ENCODE results near the gene DCN.

DCN gene

DNA sequence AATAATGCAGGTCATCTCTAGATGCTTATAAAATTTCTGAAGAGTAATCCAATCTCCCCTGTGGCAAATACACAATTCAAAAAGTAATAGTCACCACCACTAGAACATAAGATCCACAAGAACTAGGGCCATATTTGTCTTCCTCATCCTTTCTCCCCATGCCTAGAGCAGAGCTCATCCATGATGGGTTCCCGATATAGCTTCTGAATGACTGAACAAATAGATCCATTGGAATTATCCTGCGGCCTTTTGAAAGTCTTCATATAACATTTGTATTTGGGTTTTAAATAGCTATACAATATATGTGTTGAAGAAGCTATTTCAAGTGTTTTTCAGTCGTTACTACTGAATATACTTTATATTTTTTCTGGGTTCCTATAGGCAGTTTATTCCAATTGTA is 5.7 kb downstream of the DCN start:
- H3K27me3 Mint-ChIP-seq = no peaks in the 10 kb centered on the region
- DNase-seq (no peak), ATAC-seq (no peak)
- H3K9me3 Mint-ChIP-seq = no peaks in the 10 kb centered on the region
- no peak overlapping the region for H3K27ac Mint-ChIP-seq
- H3K4me3 Mint-ChIP-seq = no peak overlapping the region
- no peaks in the 10 kb centered on the region for H3K4me1 Mint-ChIP-seq

- no peak for DNase-seq
- ATAC-seq = no peak
- no peaks in the 10 kb centered on the region for H3K27me3 Mint-ChIP-seq
- no peak overlapping the region for H3K27ac Mint-ChIP-seq
- H3K9me3 Mint-ChIP-seq = no peaks in the 10 kb centered on the region
- H3K4me1 Mint-ChIP-seq = no peaks in the 10 kb centered on the region
- no peak overlapping the region for H3K4me3 Mint-ChIP-seq
These were observed 6.3 kb downstream of the DCN start for GRCh38 chr12:91176358-91176757.

GRCh38 chr12:91173124-91173523 is 9.5 kb downstream of the DCN start:
- no peak overlapping the region for H3K4me3 Mint-ChIP-seq
- H3K4me1 Mint-ChIP-seq = no peaks in the 10 kb centered on the region
- DNase-seq (no peak), ATAC-seq (no peak)
- peaks cover 4% of the 10 kb centered on the region for H3K27me3 Mint-ChIP-seq
- H3K27ac Mint-ChIP-seq = no peak overlapping the region
- no peaks in the 10 kb centered on the region for H3K9me3 Mint-ChIP-seq

DNA sequence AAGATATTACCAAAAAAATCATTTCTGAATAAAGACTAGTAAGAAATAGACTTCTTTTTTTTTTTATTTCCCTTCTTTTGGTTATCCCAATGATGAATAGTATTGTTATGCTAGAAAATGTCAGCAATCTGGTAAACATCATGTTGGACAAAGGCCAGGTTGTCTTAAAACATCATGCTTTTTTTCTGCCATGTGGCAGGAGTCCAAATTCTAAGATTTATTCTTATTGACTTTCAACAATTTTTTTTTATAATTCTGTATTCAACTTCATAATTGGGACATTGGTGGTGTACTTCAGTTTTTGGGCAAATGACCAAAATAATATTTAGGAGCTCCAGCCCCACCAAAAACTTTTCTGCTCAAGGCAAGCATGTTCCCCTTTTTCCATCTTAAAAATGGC is 10.5 kb downstream of the DCN start:
- Mint-ChIP-seq H3K27ac (no peak overlapping the region), H3K4me1 (no peaks in the 10 kb centered on the region), H3K9me3 (no peaks in the 10 kb centered on the region), H3K4me3 (no peak overlapping the region), H3K27me3 (peaks cover 7% of the 10 kb centered on the region)
- ATAC-seq (no peak), DNase-seq (no peak)

DNA sequence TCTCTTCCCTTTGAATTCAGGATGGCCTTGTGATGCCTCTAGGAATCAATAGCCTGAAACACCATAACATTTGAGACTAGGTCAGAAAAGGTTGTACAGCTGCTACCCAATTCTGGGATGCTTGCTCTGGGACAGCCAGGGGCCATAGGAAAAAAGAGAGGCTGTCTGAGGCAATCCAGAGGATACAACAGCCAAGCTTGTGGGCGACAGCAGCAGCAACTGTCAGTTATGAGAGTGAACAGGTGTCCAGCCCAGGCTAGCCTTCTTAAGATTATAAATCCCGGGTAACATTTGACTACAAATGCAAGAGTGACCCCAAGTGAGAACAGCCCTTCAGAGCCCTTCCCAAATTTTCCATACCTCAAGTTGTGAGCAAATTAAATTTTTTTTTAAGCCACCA is 11.1 kb downstream of the DCN start:
- ATAC-seq (no peak), DNase-seq (no peak)
- Mint-ChIP-seq H3K4me1 (no peaks in the 10 kb centered on the region), H3K9me3 (no peaks in the 10 kb centered on the region), H3K27me3 (peaks cover 7% of the 10 kb centered on the region), H3K4me3 (no peak overlapping the region), H3K27ac (no peak overlapping the region)

GRCh38 chr12:91163116-91163515 is 19.5 kb downstream of the DCN start:
- Mint-ChIP-seq H3K4me3 (no peak overlapping the region), H3K4me1 (no peaks in the 10 kb centered on the region), H3K27ac (no peak overlapping the region), H3K9me3 (no peaks in the 10 kb centered on the region), H3K27me3 (peaks cover 3% of the 10 kb centered on the region)
- DNase-seq (no peak), ATAC-seq (no peak)

DNA sequence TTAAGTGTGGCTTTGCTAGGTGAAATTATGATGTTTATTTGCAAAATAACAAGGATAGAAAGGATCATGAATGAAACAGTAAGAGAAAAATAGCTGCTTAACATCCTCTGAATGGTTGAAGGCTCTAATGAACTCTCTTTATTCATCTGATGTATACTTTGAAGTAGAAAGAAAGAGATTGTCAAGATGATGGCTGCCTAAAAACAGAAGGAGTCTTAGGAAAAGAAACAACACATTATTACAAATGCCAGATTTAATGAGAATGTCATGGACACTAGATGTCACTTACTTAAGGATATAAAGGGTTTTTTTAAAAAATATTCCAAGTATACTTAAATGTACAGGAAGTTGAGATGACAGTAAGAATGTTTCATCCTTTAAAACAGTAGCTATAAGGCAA is 21.6 kb downstream of the DCN start:
- H3K27me3 Mint-ChIP-seq = no peaks in the 10 kb centered on the region
- H3K9me3 Mint-ChIP-seq = no peaks in the 10 kb centered on the region
- DNase-seq (no peak), ATAC-seq (no peak)
- no peak overlapping the region for H3K27ac Mint-ChIP-seq
- no peaks in the 10 kb centered on the region for H3K4me1 Mint-ChIP-seq
- H3K4me3 Mint-ChIP-seq = no peak overlapping the region

DNA sequence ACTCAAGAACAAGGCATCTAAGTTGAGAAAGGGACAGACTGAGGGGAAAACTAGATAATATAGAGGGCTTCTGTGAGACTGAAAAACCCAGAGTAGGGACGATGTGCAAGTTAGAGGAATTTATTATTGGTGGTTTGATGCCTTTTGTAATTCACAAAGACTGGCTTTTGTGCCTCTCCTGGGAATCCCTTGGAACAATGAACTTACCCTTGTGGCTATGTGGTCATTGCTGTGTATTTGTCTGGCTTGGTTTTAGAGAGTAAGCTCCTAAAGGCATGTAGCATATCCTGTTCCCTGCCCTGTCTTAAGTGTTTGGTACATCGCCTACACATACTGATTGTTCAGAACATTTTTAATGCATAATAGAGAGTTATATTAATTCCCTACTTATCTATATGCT is 26.6 kb downstream of the DCN start:
- peaks cover 0 to under 1% of the 10 kb centered on the region in 2 donors for H3K9me3 Mint-ChIP-seq
- H3K27ac Mint-ChIP-seq = no peak overlapping the region

DNA sequence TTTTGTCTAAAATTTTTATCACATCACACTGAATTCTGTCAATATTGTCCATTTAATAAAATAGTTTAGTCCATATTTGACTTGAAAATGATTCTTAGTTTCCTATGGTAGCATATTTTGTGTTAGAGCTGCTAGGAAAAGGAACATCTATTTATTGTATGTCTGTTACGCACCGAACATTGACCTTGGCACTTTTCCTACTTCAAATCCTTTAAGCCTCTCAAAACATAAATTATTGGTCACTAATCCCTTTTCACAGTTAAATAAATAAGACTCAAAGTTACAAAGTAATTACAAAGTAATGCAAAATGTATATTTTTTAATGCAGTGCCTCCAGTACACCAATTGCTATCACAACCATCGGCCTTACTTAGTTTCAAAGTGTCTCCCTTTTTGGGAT is 28.5 kb downstream of the DCN start:
- DNase-seq = no peak
- Mint-ChIP-seq H3K9me3 (peaks cover 0 to 5% of the 10 kb centered on the region in 2 donors), H3K4me3 (no peak overlapping the region), H3K4me1 (no peaks in the 10 kb centered on the region), H3K27me3 (no peaks in the 10 kb centered on the region), H3K27ac (no peak overlapping the region)
- no peak for ATAC-seq

More for the DNA sequence above, 26.6 kb downstream of the DCN start:
- Mint-ChIP-seq H3K4me1 (no peaks in the 10 kb centered on the region), H3K4me3 (no peak overlapping the region), H3K27me3 (no peaks in the 10 kb centered on the region)
- ATAC-seq (no peak), DNase-seq (no peak)

- Mint-ChIP-seq H3K9me3 (no peaks in the 10 kb centered on the region), H3K4me3 (no peak overlapping the region), H3K4me1 (no peaks in the 10 kb centered on the region), H3K27me3 (no peaks in the 10 kb centered on the region), H3K27ac (no peak overlapping the region)
- no peak for ATAC-seq
- no peak for DNase-seq
These were observed 38.6 kb downstream of the DCN start for GRCh38 chr12:91144053-91144452.

GRCh38 chr12:91143206-91143605 is 39.4 kb downstream of the DCN start:
- ATAC-seq (no peak), DNase-seq (no peak)
- Mint-ChIP-seq H3K4me3 (no peak overlapping the region), H3K9me3 (no peaks in the 10 kb centered on the region), H3K4me1 (no peaks in the 10 kb centered on the region), H3K27ac (no peak overlapping the region), H3K27me3 (no peaks in the 10 kb centered on the region)

DNA sequence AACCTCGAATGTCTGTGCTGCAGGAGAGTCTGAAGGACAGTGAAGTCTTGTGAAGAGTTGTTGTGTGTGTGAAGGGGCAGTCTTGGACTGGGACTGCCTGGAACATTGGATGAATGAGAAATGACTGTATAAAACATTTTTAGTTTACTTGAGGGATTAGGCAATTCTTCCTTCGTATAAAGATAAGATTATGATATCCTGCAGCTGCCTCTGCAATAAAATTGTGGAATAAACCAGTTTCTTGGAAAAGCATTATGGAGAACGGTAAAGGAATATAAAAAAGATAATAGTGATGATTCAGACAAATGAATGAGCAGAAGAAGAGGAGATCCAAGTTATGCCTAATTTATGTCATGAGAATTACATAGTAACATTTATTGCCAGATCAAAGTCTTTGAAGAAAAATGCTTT is 40.4 kb downstream of the DCN start:
- DNase-seq (no peak), ATAC-seq (no peak)
- Mint-ChIP-seq H3K9me3 (no peaks in the 10 kb centered on the region), H3K27me3 (no peaks in the 10 kb centered on the region), H3K4me1 (no peaks in the 10 kb centered on the region), H3K27ac (no peak overlapping the region), H3K4me3 (no peak overlapping the region)

GRCh38 chr12:91140026-91140931 is 42.3 kb downstream of the DCN start:
- Mint-ChIP-seq H3K27me3 (no peaks in the 10 kb centered on the region), H3K27ac (no peak overlapping the region), H3K4me1 (no peaks in the 10 kb centered on the region), H3K9me3 (no peaks in the 10 kb centered on the region), H3K4me3 (no peak overlapping the region)
- DNase-seq = no peak
- no peak for ATAC-seq

GRCh38 chr12:91139286-91139685 is 43.3 kb downstream of the DCN start:
- Mint-ChIP-seq H3K9me3 (no peaks in the 10 kb centered on the region), H3K27ac (no peak overlapping the region), H3K27me3 (no peaks in the 10 kb centered on the region), H3K4me1 (no peaks in the 10 kb centered on the region), H3K4me3 (no peak overlapping the region)
- no peak for DNase-seq
- no peak for ATAC-seq

GRCh38 chr12:91138337-91138920 is 44.2 kb downstream of the DCN start:
- ATAC-seq = no peak
- Mint-ChIP-seq H3K4me3 (no peak overlapping the region), H3K27ac (no peak overlapping the region), H3K9me3 (no peaks in the 10 kb centered on the region), H3K4me1 (no peaks in the 10 kb centered on the region), H3K27me3 (no peaks in the 10 kb centered on the region)
- no peak for DNase-seq

GRCh38 chr12:91133871-91134270 is 48.7 kb downstream of the DCN start:
- ATAC-seq (no peak), DNase-seq (no peak)
- Mint-ChIP-seq H3K27me3 (no peaks in the 10 kb centered on the region), H3K9me3 (no peaks in the 10 kb centered on the region), H3K4me1 (no peaks in the 10 kb centered on the region), H3K4me3 (no peak overlapping the region), H3K27ac (no peak overlapping the region)
